SU-DHL-6 (cell line): ENCODE results near the gene PPL.

Experiments
- H2AFZ ChIP-seq: fragments of 200-600 bp; sonication (generic); 2 replicates; pipeline ENCODE4 v1.6.1; 2014; ENCODE audit warnings: low read depth, mild to moderate bottlenecking, moderate library complexity, mixed read lengths, antibody characterized with exemption, low read length; ENCODE audit not compliant: severe bottlenecking
- H3F3A ChIP-seq: fragments of 200-600 bp; shearing (Covaris generic); 2 replicates; pipeline ENCODE4 v1.6.0; 2016; ENCODE audit warnings: antibody characterized with exemption, mild to moderate bottlenecking; ENCODE audit not compliant: insufficient read depth
- H3K27ac ChIP-seq: fragments of 200-600 bp; sonication (generic); 2 replicates; pipeline ENCODE4 v1.5.1; 2016; ENCODE audit warnings: low read depth, mild to moderate bottlenecking, low read length, moderate library complexity, mixed read lengths
- H3K27me3 ChIP-seq: fragments of 200-600 bp; sonication (generic), shearing (Covaris generic); 2 replicates; pipeline ENCODE4 v1.6.0; 2014; ENCODE audit warnings: mild to moderate bottlenecking, low read length
- H3K36me3 ChIP-seq: fragments of 200-600 bp; sonication (generic); 2 replicates; pipeline ENCODE4 v1.6.1; 2014; ENCODE audit warnings: mild to moderate bottlenecking, low read length, mixed read lengths
- H3K4me2 ChIP-seq: fragments of 300-600, 200-600 bp; shearing (Covaris generic), sonication (generic); 2 replicates; pipeline ENCODE4 v1.6.0; 2014; ENCODE audit warnings: low read length, low read depth, mild to moderate bottlenecking; ENCODE audit not compliant: poor library complexity, severe bottlenecking
- H3K4me3 ChIP-seq: fragments of 200-600 bp; sonication (generic); 2 replicates; pipeline ENCODE4 v1.5.1; 2014; ENCODE audit warnings: antibody characterized with exemption, low read length, mild to moderate bottlenecking, mixed read lengths; ENCODE audit not compliant: insufficient read depth, poor library complexity, severe bottlenecking
- H3K79me2 ChIP-seq: fragments of 200-600 bp; sonication (generic); 2 replicates; pipeline ENCODE4 v1.6.1; 2014; ENCODE audit warnings: mild to moderate bottlenecking, low read length, moderate library complexity; ENCODE audit not compliant: insufficient read depth
- H3K9ac ChIP-seq: fragments of 200-600 bp; sonication (generic); 2 replicates; pipeline ENCODE4 v1.7.0; 2014; ENCODE audit warnings: mild to moderate bottlenecking, low read length
- H3K9me2 ChIP-seq: fragments of 200-600 bp; sonication (generic); replicated peaks from 2 replicates; pipeline ENCODE4 v1.6.1; 2014; ENCODE audit warnings: low read length; ENCODE audit not compliant: insufficient read depth
- H3K9me3 ChIP-seq: fragments of 200-600 bp; sonication (generic); 2 replicates; pipeline ENCODE4 v1.6.1; 2014; ENCODE audit warnings: low read length, mixed read lengths; ENCODE audit not compliant: insufficient read depth
- H4K20me1 ChIP-seq: fragments of 200-600 bp; sonication (generic); 2 replicates; pipeline ENCODE4 v1.6.1; 2014; ENCODE audit warnings: low read depth, mild to moderate bottlenecking, antibody characterized with exemption, low read length, moderate library complexity, mixed read lengths
- EZH2phosphoT487 ChIP-seq: fragments of 200-600 bp; sonication (generic), shearing (Covaris generic); conservative IDR thresholded peaks from 2 replicates; pipeline ENCODE4 v1.6.1; 2018; ENCODE audit warnings: mild to moderate bottlenecking, antibody characterized with exemption, low read length, moderate library complexity, mixed read lengths
- TF ChIP-seq, protein P1 (sequence below): fragments of 200-600 bp; sonication (generic); IDR thresholded peaks from one replicate; pipeline ENCODE4 v1.5.1; 2017; ENCODE audit warnings: antibody characterized with exemption, mild to moderate bottlenecking, low read length, moderate library complexity; ENCODE audit not compliant: insufficient read depth, poor library complexity, severe bottlenecking

The PPL gene

DNA sequence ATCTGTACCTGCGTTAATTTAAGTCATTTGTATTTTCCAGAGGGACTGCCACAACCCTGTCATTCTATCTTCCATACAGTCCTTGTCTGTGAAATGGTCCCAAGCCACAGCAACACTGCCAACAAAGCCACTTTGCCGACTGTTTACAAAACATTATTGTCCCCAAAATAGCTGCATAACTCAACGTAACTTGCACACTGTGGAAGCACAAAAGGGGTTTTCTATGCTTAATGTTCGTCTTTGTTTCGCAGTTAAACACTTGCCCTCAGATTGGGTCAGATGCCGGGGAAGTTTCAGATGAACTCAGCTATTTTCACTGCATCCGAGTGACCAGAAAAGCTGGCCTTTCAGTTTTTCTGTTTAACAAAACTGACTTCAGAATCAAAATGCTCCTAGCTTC, 25.8 kb upstream of the PPL start:
- Histone ChIP-seq H3K36me3 (no peaks in the 10 kb centered on the region), H2AFZ (no peak overlapping the region), H3K9me3 (no peaks in the 10 kb centered on the region), H3K79me2 (no peaks in the 10 kb centered on the region), H3K4me3 (no peak overlapping the region), H3K27me3 (no peaks in the 10 kb centered on the region), H3K27ac (no peak overlapping the region), H3F3A (no peaks in the 10 kb centered on the region), H3K9ac (no peak overlapping the region), H3K4me2 (no peak overlapping the region), H4K20me1 (no peaks in the 10 kb centered on the region), H3K9me2 (no peaks in the 10 kb centered on the region)
- no peak for TF ChIP-seq EZH2phosphoT487
- TF ChIP-seq, protein P1, sequence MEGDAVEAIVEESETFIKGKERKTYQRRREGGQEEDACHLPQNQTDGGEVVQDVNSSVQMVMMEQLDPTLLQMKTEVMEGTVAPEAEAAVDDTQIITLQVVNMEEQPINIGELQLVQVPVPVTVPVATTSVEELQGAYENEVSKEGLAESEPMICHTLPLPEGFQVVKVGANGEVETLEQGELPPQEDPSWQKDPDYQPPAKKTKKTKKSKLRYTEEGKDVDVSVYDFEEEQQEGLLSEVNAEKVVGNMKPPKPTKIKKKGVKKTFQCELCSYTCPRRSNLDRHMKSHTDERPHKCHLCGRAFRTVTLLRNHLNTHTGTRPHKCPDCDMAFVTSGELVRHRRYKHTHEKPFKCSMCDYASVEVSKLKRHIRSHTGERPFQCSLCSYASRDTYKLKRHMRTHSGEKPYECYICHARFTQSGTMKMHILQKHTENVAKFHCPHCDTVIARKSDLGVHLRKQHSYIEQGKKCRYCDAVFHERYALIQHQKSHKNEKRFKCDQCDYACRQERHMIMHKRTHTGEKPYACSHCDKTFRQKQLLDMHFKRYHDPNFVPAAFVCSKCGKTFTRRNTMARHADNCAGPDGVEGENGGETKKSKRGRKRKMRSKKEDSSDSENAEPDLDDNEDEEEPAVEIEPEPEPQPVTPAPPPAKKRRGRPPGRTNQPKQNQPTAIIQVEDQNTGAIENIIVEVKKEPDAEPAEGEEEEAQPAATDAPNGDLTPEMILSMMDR: no peak

DNA sequence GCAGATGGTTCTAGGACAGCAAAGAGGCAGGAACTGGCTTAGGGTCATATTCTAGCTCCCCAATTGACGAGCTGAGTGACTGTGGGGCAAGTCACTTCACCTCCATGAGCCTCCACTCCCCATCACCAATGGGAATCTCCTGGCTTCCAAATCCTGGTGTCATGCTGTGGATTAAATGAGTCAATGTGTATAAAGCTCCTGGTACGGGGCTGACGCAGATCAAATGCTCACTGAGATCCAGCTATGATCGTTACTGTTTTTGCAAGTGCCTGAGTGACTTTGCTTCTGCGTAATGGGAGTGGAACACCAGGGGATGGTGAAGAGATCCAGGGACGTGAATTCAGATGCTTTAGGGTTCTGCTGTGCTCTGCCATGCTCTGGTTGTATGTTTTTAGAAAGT, 23.6 kb upstream of the PPL start:
- Histone ChIP-seq H3K9me3 (no peaks in the 10 kb centered on the region), H3K27ac (no peak overlapping the region), H3K9ac (no peak overlapping the region), H3K27me3 (no peaks in the 10 kb centered on the region), H3F3A (no peaks in the 10 kb centered on the region), H3K36me3 (no peaks in the 10 kb centered on the region), H3K9me2 (no peaks in the 10 kb centered on the region), H3K79me2 (no peaks in the 10 kb centered on the region), H2AFZ (no peak overlapping the region), H3K4me3 (no peak overlapping the region), H3K4me2 (no peak overlapping the region), H4K20me1 (no peaks in the 10 kb centered on the region)
- TF ChIP-seq, protein P1: no peak
- TF ChIP-seq EZH2phosphoT487: no peak

DNA sequence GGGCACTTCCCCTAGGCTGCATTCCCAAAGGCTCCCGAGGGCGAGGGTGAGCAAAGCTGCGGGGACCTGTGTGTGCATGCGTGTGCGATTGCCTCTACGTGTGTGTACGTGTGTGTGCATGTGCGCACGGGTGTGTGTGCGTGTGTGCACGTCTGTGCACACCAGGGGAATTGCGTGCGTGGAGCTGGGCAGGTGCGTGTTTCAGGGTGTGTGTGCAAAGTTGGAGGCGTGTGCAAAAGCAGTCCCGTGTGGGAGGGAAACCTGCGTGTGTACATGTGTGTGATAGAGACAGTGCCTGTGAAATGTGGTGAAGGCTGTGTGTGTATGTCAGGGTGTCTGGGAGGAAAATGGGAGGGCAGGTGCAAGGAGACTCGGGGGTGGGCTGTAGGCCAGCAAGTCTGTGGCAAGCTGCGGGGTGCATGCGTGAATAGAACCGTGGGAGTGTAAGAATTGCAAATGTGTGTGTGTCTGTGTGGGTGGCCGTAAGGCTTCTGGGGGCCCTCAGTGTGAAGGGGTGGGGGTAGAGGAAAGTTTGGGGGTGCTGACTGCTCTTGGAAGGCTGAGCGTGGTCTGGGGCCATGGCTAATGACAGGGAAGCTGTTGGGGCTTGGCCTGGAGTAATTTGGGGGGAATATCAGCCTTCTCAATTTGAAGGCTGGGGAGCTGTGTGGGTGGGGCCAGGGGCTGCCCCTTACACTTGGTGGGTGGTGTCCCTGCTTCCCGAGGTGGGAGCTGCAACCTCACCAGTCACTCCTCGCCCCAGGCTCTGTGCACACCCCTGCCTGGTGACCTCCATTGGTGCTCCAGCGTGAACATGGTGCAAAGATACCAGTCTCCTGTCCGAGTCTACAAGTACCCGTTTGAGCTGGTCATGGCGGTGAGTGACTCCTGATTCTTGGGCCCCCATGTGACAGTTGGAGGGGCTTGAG, 21.8 kb upstream of the PPL start:
- TF ChIP-seq, protein P1: no peak
- TF ChIP-seq EZH2phosphoT487: no peak
- Histone ChIP-seq H4K20me1 (no peaks in the 10 kb centered on the region), H3K4me2 (no peak overlapping the region), H3K4me3 (no peak overlapping the region), H3K9me3 (no peaks in the 10 kb centered on the region), H3K9ac (no peak overlapping the region), H3K79me2 (no peaks in the 10 kb centered on the region), H3K27me3 (no peaks in the 10 kb centered on the region), H3K36me3 (no peaks in the 10 kb centered on the region), H3K9me2 (no peaks in the 10 kb centered on the region), H2AFZ (no peak overlapping the region), H3F3A (no peaks in the 10 kb centered on the region), H3K27ac (no peak overlapping the region)
